Stimulated activated CD8-positive, alpha-beta memory T cell treated with anti-CD3 and anti-CD28 coated beads, Interleukin-2, amount 100 ng/mL, for 1 hour (primary cell): ENCODE measurements around the gene B3GALT6.
"Not testable (repeated sequence)": the region's sequence is repeated elsewhere in the genome, so short reads cannot be mapped to it uniquely, and the experiment has no call there.

Experiments
- DNase-seq, 2 donors: peaks; one replicate each; pipeline ENCODE4 v3.0.0-alpha.2; 2020; ENCODE audit warnings: low read depth in 2 of 2

B3GALT6 gene

GRCh38 chr1:1232208-1232795, at the start of gene B3GALT6:
Gene B3GALT6, plus strand, starts transcription at chr1:1232237. Its CDS starts 42 bp downstream, at chr1:1232279.
- DNase-seq = no peak

DNA sequence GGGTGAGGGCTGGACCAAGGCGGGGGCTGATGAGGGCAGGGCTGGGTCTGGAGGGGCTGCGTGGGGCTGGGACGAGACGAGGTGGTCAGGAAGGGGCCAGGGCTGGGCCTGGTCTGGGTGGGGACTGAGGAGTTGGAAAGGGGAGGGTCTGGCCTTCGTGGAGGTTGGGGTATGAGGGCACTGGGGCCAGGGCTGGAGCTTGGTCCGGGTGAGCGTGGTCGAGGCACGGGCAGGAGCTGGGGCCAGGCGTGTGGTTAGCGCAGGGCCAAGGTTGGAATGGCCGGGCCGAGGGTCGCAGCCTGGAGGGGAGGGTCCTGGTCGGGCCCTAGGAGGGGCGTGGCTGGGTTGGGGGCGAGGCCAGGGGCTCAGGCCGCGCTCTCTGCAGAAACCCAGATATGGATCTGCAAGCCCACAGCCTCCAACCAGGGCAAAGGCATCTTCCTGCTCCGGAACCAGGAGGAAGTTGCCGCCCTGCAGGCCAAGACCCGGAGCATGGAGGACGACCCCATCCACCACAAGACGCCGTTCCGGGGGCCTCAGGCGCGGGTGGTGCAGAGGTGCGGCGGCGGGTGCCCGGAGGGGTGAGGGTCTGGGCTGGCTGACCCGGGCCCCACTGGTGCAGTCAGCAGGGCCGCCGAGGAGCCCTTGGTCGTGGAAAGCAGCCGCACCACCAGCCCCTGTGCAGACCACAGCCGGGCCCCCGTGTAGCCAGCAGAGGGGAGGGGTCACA, 49.4 kb upstream of the B3GALT6 start:
- no peak for DNase-seq

DNA sequence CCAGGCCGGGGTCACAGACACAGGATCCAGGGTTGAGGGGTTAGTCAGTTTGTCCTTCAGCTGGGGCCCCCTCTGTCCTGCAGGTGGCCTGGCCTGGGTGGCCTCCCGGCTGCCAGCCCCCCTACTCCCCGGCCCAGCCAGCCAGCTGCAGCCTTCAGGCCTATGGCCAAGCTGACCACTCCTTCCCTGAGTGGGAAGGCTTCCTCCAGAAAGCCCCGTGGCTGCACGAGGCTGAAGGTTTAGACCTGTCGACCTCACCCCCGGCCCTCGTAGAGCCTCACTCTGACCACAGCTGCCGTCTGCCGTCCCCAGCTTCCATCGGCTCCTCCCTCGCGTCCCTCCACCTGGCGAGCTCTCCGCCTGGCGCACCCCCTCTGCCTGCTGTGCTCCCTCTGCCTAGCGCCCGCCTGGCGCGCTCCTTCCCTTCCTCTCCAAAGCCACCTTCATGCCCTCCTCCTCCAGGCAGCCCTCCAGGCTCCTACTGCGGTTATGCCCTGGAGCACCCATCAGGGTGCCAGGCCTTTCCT, 48.8 kb upstream of the B3GALT6 start:
- DNase-seq = no peak

DNA sequence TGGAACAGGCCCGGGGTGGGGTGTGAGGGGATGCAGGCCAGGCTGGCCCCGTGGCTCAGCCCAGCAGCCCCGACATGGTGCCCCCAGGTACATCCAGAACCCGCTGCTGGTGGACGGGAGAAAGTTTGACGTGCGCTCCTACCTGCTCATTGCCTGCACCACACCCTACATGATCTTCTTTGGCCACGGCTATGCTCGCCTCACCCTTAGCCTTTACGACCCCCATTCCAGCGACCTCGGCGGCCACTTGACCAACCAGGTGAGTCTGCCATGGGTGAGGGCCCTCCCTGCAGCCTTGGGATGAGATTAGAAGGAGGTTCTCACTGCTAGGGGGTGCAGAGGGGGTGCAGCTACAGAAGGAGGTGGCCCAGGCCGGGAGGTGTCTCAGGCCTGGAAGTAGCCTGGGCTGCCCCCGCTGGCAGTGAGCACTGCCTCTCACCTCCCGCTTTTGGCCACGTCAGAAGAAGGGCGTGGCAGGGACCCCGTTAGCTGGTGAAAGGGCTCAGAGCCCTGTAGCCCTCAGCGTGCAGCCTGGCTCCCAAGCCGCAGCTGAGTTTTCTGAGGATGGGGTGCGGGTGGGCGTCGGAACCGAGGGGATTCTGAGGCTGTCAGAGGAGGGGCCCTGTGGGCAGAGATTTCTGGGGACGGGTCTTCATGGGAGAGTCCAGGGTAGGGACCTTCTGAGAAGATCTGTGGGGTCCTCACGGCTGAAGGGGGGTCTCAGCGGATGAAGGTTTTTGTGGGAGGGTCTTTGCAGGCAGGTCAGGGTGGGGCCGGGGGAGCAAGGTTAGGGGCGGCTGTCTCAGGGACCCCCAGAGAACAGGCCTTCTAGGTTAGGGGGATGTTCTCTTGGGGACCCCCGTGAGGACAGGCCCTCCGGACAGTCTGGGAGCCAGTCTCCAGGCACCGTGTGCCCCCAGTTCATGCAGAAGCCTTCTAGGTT, 47.9 kb upstream of the B3GALT6 start:
- DNase-seq = no peak

GRCh38 chr1:1185101-1185765, 46.8 kb upstream of the B3GALT6 start:
- no peak for DNase-seq

DNA sequence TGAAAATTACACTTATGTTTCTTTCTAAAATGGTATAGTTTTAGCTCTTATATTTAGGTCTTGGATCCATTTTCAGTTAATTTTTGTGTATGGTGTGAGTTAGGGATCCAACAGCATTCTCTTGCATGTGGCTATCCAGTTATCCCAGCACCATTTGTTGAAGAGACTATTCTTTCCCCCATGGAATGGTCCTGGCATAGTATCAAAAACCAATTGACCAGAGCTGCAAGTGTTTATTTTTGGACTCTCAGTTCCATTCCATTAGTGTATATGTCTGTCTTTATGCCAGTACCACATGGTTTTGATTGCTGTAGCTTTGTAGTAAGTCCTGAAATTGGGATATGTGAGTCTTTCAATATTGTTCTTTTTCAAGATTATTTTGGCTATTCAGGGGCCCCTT, 44.1 kb upstream of the B3GALT6 start:
- DNase-seq = no peak

GRCh38 chr1:1189111-1189510, 42.9 kb upstream of the B3GALT6 start:
- DNase-seq = no peak

DNA sequence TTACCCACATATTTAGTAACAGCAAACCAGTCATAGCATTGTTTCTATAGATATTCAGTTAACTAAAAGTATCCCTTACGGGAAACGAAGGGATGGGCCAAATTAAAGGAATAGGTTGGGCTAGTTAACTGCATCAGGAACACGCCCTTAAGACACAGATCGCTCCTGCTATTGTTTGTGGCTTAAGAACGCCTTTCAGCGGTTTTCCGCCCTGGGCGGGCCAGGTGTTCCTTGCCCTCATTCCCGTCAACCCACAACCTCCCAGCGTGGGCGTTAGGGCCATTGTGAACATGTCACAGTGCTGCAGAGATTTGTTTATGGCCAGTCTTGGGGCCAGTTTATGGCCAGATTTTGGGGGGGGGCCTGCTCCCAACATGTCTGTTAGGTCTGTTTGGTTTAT, 40.3 kb upstream of the B3GALT6 start:
- no peak for DNase-seq

DNA sequence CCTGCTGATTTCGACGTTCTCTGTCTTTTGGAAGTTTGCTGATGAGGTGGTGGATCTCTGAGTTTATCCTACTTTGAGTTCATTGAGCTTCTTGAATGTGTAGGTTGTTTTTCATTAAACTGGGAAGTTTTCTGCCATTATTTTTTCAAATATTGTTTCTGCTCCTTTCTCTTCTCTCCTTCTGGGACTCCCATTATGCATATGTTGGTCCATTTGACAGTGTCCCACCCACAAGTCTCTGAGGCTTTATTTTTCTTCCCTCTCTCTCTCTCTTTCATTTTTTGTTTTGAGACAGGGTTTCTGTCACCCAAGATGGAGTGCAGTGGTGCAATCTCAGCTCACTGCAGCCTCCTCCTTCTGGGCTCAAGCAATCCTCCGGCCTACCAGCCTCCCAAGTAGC, 37.3 kb upstream of the B3GALT6 start:
- no peak for DNase-seq

DNA sequence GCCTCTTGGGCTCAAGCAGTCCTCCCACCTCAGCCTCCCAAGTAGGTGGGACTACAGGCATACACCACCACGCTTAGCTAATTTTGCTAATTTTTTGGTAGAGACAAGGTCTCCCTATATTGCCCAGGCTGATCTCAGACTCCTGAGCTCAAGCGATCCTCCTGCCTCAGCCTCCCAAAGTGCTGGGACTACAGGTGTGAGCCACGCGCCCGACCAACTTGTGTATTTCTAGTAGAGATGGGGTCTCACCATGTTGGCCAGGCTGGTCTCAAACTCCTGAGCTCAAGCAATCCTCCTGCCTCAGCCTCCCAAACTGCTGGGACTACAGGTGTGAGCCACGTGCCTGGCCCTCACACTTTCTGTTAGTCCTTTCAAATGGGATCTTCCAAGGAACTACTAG, 36.3 kb upstream of the B3GALT6 start:
- not testable (repeated sequence) for DNase-seq

DNA sequence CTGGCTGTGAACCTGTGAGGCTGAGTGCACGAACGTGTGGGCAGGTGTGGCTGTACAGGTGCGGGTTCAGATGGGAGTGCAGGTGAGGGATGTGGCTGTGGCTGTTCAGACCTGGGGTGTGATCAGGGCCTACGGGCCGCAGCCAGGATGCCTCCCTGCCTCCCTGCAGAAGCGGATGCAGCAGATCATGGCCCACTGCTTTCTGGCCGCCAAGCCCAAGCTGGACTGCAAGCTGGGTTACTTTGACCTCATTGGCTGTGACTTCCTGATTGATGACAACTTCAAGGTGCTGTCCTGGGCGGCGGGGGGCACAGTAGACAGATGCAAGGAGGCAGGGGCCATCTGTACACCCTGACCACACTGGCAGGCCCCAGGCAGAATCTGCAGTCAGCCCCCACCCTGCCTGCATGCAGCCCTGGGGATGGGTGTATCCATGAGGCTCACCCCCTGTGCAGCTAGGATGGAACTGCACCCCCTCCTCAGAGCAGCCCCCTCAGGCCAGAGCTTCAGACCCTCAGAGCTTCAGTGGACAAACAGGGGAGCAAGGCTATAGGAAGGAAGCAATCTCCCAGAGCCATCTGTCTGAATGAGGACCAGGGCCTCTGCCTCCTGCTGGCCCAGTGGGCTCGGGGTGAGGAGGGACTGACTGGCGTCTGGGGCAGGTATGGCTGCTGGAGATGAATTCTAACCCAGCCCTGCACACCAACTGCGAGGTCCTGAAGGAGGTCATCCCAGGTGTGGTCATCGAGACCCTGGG, 35.4 kb upstream of the B3GALT6 start:
- no peak for DNase-seq

DNA sequence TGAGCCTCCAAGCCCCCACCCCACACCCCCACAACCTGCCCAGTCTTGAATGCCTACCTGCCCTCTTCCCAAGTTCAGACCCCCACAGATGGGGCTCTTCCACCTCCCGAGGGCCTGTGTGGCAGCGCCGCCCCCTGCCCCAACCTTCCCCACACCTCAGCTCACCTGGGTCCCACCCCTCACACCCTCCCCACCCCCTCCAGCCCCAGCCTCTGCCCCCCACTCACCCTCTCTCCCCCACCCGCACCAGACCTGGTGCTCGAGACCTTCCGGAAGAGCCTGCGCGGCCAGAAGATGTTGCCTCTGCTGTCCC, 34.9 kb upstream of the B3GALT6 start:
- DNase-seq = no peak

- no peak for DNase-seq
These were observed 34.2 kb upstream of the B3GALT6 start for GRCh38 chr1:1197551-1198422.

- no peak for DNase-seq
These were observed 33.5 kb upstream of the B3GALT6 start for GRCh38 chr1:1198423-1199140.

DNA sequence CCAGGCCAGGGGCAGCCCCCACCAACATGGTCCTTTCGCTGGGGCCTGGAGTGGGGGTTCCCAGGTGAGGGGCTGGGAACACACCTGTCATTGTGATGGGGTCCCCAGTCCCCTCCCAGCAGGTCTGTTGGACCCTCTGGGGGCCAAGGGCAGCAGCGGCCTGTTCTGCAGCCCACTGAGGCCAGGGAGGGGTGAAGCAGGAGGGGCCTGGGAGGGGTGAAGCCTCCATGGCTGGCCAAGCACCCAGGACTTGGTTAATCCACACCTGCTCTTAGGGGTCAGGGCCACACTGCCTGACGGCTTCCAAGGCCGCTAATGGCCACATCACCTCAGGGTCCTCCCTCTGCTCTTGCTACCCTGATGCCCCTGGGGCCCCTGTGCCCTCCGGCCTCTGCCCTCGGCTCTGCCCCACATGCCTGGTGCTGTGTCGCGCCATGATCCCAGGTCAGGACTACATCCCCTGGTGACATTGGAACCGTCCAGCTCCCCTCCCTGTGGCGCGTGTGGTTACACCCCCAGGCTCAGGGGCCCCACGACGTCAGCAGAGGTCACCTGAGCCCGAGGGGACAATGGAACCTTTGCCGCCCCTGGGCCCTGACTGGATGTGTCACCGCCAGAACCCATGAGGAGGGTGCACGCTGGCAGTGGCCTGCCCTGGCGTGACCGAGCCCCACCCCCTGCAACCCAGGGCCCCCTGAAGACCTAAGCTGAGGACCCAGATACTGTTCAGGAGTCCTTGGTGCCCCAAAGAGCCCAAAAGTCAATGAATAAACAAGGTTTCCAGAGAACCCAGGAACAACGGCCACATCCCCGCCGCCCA, 32.7 kb upstream of the B3GALT6 start:
- DNase-seq = no peak

DNA sequence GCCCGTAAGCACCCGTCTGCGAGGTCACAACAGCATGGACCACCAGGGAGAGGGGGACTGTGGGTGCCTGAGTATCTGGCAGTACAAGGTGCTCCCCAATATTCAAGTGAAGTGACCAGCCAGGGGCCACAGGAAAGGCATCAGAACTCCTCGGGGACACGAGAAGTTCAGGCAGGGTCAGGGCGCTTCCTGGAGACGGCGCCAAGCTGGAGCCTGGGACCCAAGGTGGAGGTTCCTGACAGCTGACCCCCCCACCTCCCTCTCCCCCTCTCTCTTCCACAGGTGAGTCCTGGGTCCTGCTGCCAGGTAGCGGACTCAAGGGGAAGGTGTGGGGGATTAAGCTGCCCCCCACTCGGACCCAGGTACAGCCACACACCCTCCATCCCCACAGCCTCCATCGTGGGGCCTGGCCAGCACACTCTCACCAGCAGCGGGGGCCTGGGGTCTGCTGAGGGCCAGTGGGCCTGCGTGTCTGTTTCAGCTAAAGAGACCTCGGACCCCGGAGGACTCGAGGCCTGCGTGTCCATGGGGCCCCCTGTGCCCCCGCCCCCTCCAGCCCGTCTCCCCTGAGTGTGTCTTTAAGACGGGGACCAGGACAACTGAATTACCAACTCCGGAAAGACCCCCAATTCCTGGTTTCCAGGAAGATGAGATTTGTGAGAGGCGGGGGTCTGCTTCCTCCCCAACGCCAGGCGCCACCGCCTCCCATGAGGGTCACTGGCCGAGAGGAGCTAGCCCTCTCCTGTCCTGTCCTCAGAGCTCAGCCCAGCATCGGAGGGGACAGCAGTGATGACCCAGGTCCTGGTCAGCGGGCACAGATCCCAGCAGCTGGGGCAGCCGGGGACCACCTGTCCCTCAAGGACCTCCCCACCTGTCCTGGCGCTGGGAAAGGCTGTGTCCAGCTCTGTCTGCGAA, 31.8 kb upstream of the B3GALT6 start:
- no peak for DNase-seq
